OCI-LY7 (cell line): ENCODE results near the gene PDCD10. TPM values are rescaled to one million over a fixed set of nuclear protein-coding genes. Genes with fewer than 3 reads are reported as not detected.

Experiments
- BruUV-seq: library from RNA; stranded (reverse); fragments of 400-500 nt; replicated peaks from 2 replicates; lab custom pipeline; 2021; lab: Mats Ljungman, UMichigan
- CTCF ChIA-PET: fragments of 300-600 bp; sonication (Branson Sonifier 250); formaldehyde crosslinking; loops from one replicate; lab custom pipeline; 2022; ENCODE audit warnings: antibody characterized with exemption; ENCODE audit not compliant: unreplicated experiment; lab: Charles Lee
- POLR2A ChIA-PET: fragments of 300-600 bp; sonication (Branson Sonifier 250); formaldehyde crosslinking; loops from one replicate; lab custom pipeline; 2022; ENCODE audit warnings: antibody characterized with exemption; lab: Charles Lee
- DNase-seq: peaks from one replicate; pipeline ENCODE4 v3.0.0-alpha.2; 2015; ENCODE audit warnings: low spot score
- H2AFZ ChIP-seq: fragments of 200-600 bp; sonication (generic), shearing (Covaris generic); 2 replicates; pipeline ENCODE4 v1.6.1; 2014; ENCODE audit warnings: mild to moderate bottlenecking, antibody characterized with exemption, low read length, moderate library complexity
- H3K27ac ChIP-seq: fragments of 200-600 bp; sonication (generic); 2 replicates; pipeline ENCODE4 v1.5.1; 2014; ENCODE audit warnings: mixed run types, low read depth, mild to moderate bottlenecking, moderate library complexity, low read length, inconsistent platforms; ENCODE audit not compliant: poor library complexity, severe bottlenecking
- H3K36me3 ChIP-seq: fragments of 200-600 bp; sonication (generic); 2 replicates; pipeline ENCODE4 v1.6.1; 2014; ENCODE audit warnings: mild to moderate bottlenecking, antibody characterized with exemption, low read length, moderate library complexity, mixed read lengths; ENCODE audit not compliant: insufficient read depth
- H3K4me1 ChIP-seq: fragments of 200-600 bp; sonication (generic); 2 replicates; pipeline ENCODE4 v1.5.1; 2014; ENCODE audit warnings: mild to moderate bottlenecking, low read length; ENCODE audit not compliant: insufficient read depth, poor library complexity, severe bottlenecking
- H3K4me2 ChIP-seq: fragments of 200-600 bp; sonication (generic); 2 replicates; pipeline ENCODE4 v1.6.1; 2014; ENCODE audit warnings: mild to moderate bottlenecking, low read length
- H3K4me3 ChIP-seq: fragments of 200-600 bp; sonication (generic); 2 replicates; pipeline ENCODE4 v1.5.1; 2014; ENCODE audit warnings: mild to moderate bottlenecking, low read depth, low read length; ENCODE audit not compliant: poor library complexity, severe bottlenecking
- H3K79me2 ChIP-seq: fragments of 200-600 bp; sonication (generic); 2 replicates; pipeline ENCODE4 v1.6.1; 2016; ENCODE audit warnings: low read depth, mild to moderate bottlenecking, low read length, moderate library complexity, mixed read lengths; ENCODE audit not compliant: insufficient read depth
- H3K9me2 ChIP-seq: fragments of 200-600 bp; sonication (generic); 2 replicates; pipeline ENCODE4 v1.6.1; 2016; ENCODE audit warnings: mild to moderate bottlenecking, low read length, mixed read lengths; ENCODE audit not compliant: insufficient read depth
- H3K9me3 ChIP-seq: fragments of 200-600 bp; sonication (generic); 2 replicates; pipeline ENCODE4 v1.6.1; 2014; ENCODE audit warnings: mild to moderate bottlenecking, mixed run types, low read length, mixed read lengths
- H4K20me1 ChIP-seq: fragments of 200-600 bp; sonication (generic); 2 replicates; pipeline ENCODE4 v1.6.1; 2014; ENCODE audit warnings: mild to moderate bottlenecking, antibody characterized with exemption, low read length, moderate library complexity, mixed read lengths; ENCODE audit not compliant: insufficient read depth
- CTCF ChIP-seq: fragments of 200-600 bp; sonication (generic); conservative IDR thresholded peaks from 2 replicates; pipeline ENCODE4 v1.5.1; 2014; ENCODE audit warnings: mild to moderate bottlenecking, antibody characterized with exemption, low read length, moderate library complexity, mixed read lengths
- EZH2phosphoT487 ChIP-seq: fragments of 200-600 bp; sonication (generic); IDR thresholded peaks from 2 replicates; pipeline ENCODE4 v1.6.1; 2018; ENCODE audit warnings: low read depth, borderline replicate concordance, mild to moderate bottlenecking, mixed run types, antibody characterized with exemption, low read length, moderate library complexity, mixed read lengths
- intact Hi-C: fragments of 100-400 bp; cut with micrococcal nuclease; formaldehyde crosslinking; loops from one replicate; pipeline ENCODE4 v1.10.0; 2022; ENCODE audit not compliant: unreplicated experiment
- total RNA-seq, 2 experiments: library from RNA; depleted of rRNA in 1 of 2; stranded (reverse); fragments of >200 nt in 1 of 2; shearing (Covaris generic) in 1 of 2; gene quantifications; 2 replicates each; pipeline ENCODE4 v1.2.3, GENCODE V29; 2014 to 2022

PDCD10 gene
- total RNA-seq, 2 experiments from 2014 or later: 76.3 to 84.4 TPM

GRCh38 chr3:167700046-167700445, 34.6 kb downstream of the PDCD10 start:
- H3K4me2 ChIP-seq: no peak overlapping the region

GRCh38 chr3:167694121-167694520, 40.6 kb downstream of the PDCD10 start:
- CTCF ChIA-PET: interaction anchor here (0.9 kb wide), 1 partner anchor 9 kb away, joined by 3 read pairs; no protein-coding TSS in a partner anchor
- Histone ChIP-seq H3K4me3 (no peak overlapping the region), H3K36me3 (peaks cover 100% of the 10 kb centered on the region), H4K20me1 (no peaks in the 10 kb centered on the region), H3K79me2 (0 out of 2 replicates have a peak, but pooled peaks cover 3% of the 10 kb centered on the region), H2AFZ (no peak overlapping the region), H3K9me3 (no peaks in the 10 kb centered on the region), H3K9me2 (no peaks in the 10 kb centered on the region), H3K27ac (no peak overlapping the region), H3K4me1 (peaks cover 16% of the 10 kb centered on the region), H3K4me2 (no peak overlapping the region)
- POLR2A ChIA-PET: interaction anchor here (0.6 to 2.5 kb wide), 4 partner anchors 10 to 627 kb away, joined by 3 to 12 read pairs (median 4); no protein-coding TSS in a partner anchor
- intact Hi-C loops: no loop called here
- DNase-seq: no peak
- no peak for TF ChIP-seq CTCF
- no peak for TF ChIP-seq EZH2phosphoT487
- no TSS peak for BruUV-seq

More at GRCh38 chr3:167700046-167700445, 34.6 kb downstream of the PDCD10 start:
- DNase-seq: no peak
- Histone ChIP-seq H4K20me1 (no peaks in the 10 kb centered on the region), H3K9me3 (no peaks in the 10 kb centered on the region), H3K27ac (no peak overlapping the region), H3K9me2 (no peaks in the 10 kb centered on the region), H3K36me3 (peaks cover 91% of the 10 kb centered on the region), H2AFZ (no peak overlapping the region), H3K4me1 (no peaks in the 10 kb centered on the region), H3K79me2 (peaks cover 9% of the 10 kb centered on the region; the same call in 1 of the 2 replicates), H3K4me3 (no peak overlapping the region)
- intact Hi-C loops: no loop called here
- BruUV-seq: no TSS peak
- ChIA-PET POLR2A (no interaction called here), CTCF (no interaction called here)
- TF ChIP-seq CTCF (no peak), EZH2phosphoT487 (no peak)

- Histone ChIP-seq H3K9me3 (no peaks in the 10 kb centered on the region), H3K36me3 (peaks cover 98% of the 10 kb centered on the region), H3K27ac (peak overlapping the region; percentile 33), H4K20me1 (0 out of 2 replicates have a peak, but pooled peaks cover 3% of the 10 kb centered on the region), H3K4me3 (no peak overlapping the region), H3K9me2 (no peaks in the 10 kb centered on the region), H3K4me2 (peak overlapping the region; percentile 33; the same call in 1 of the 2 replicates), H3K4me1 (peaks cover 16% of the 10 kb centered on the region), H3K79me2 (0 out of 2 replicates have a peak, but pooled peaks cover 3% of the 10 kb centered on the region), H2AFZ (no peak overlapping the region)
- ChIA-PET CTCF (no interaction called here), POLR2A (interaction anchor here (1.1 kb wide), 1 partner anchor 36 kb away, joined by 3 read pairs; no protein-coding TSS in a partner anchor)
- no peak for TF ChIP-seq EZH2phosphoT487
- no peak for TF ChIP-seq CTCF
- no TSS peak for BruUV-seq
- DNase-seq: peak; percentile 52
- intact Hi-C loops: no loop called here
Measured at GRCh38 chr3:167691366-167691765, 43.3 kb downstream of the PDCD10 start.
